ENCODE measurements around the gene PPT2. TPM values are rescaled to one million over a fixed set of nuclear protein-coding genes. Genes with fewer than 3 reads are reported as not detected.

Gene PPT2
- total and polyA plus RNA-seq, 2 of the 13 experiments (the other 11 are each of a cell fraction or from before 2014, with no cell fraction given) = 39.2 to 61.8 TPM

DNA sequence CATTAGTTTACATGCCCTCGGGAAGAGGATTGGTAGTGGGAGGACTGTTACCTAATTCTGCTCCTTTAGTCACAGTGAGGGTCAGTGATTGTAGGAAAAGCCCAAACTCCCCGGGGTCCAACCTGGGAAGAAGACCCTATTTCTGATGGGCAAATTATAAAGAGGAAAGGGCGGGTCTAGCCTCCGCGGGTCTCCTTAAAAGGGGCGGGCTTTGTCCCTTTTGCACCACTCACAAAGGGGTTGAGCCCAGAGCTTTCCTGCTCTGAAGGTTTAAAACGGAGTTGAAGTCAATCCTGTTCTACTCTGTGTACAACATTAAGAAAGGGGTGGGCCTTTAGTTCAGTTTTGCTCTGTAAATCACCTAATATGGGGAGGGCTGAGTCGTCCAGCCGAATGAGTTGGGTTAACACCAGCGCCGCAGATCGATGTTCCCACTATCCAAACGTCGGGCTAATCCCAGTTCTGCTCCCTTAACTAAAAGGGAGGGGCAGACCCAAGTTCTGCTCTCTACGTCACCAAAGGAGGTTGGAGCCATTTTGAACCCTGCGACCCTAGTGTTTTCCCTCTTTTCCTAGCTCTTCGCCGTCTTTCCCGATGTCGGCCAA lies 23.3 kb downstream of the PPT2 start (continued):
- TF ChIP-seq, protein P1, sequence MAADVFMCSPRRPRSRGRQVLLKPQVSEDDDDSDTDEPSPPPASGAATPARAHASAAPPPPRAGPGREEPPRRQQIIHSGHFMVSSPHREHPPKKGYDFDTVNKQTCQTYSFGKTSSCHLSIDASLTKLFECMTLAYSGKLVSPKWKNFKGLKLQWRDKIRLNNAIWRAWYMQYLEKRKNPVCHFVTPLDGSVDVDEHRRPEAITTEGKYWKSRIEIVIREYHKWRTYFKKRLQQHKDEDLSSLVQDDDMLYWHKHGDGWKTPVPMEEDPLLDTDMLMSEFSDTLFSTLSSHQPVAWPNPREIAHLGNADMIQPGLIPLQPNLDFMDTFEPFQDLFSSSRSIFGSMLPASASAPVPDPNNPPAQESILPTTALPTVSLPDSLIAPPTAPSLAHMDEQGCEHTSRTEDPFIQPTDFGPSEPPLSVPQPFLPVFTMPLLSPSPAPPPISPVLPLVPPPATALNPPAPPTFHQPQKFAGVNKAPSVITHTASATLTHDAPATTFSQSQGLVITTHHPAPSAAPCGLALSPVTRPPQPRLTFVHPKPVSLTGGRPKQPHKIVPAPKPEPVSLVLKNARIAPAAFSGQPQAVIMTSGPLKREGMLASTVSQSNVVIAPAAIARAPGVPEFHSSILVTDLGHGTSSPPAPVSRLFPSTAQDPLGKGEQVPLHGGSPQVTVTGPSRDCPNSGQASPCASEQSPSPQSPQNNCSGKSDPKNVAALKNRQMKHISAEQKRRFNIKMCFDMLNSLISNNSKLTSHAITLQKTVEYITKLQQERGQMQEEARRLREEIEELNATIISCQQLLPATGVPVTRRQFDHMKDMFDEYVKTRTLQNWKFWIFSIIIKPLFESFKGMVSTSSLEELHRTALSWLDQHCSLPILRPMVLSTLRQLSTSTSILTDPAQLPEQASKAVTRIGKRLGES (CRISPR knock-in tag; IDR thresholded peaks at IDR 0.05; ENCODE audit: borderline replicate concordance) = no peak
- TF ChIP-seq NR2F6 (IDR thresholded peaks at IDR 0.05) (0 out of 2 replicates have a peak, but pooled peaks have one; percentile 18), NR2F6 (CRISPR knock-in tag; IDR thresholded peaks at IDR 0.05) (peak; percentile 51; the same call in 1 of the 2 replicates), ZNF577 (CRISPR knock-in tag; IDR thresholded peaks at IDR 0.05; ENCODE audit: borderline replicate concordance, low read depth) (peak; percentile 76; the same call in 1 of the 2 replicates), ZFY (CRISPR knock-in tag; IDR thresholded peaks at IDR 0.05) (no peak), ZMAT3 (CRISPR knock-in tag; conservative IDR thresholded peaks at IDR 0.05) (no peak; the same call in 1 of the 2 replicates), DRAP1 (CRISPR knock-in tag; IDR thresholded peaks at IDR 0.05) (peak; percentile 66), FLYWCH1 (CRISPR knock-in tag; IDR thresholded peaks at IDR 0.05) (no peak), MBNL3 (CRISPR knock-in tag; conservative IDR thresholded peaks at IDR 0.05) (no peak), ZBTB20 (CRISPR knock-in tag; IDR thresholded peaks at IDR 0.05; ENCODE audit: borderline replicate concordance, low read depth) (peak; percentile 52; the same call in 1 of the 2 replicates), KDM3A (CRISPR knock-in tag; IDR thresholded peaks at IDR 0.05; ENCODE audit: low read depth) (peak; percentile 67; the same call in 1 of the 2 replicates), NFKB2 (CRISPR knock-in tag; IDR thresholded peaks at IDR 0.05; ENCODE audit: borderline replicate concordance) (no peak), PCBP1 (IDR thresholded peaks at IDR 0.05; ENCODE audit: borderline replicate concordance, low read depth, low read length) (no peak), ZNF17 (CRISPR knock-in tag; IDR thresholded peaks at IDR 0.05) (no peak), CBX1 (IDR thresholded peaks at IDR 0.05; ENCODE audit: low read depth) (no peak), FOSL1 (CRISPR knock-in tag; IDR thresholded peaks at IDR 0.05; ENCODE audit: borderline replicate concordance) (no peak), NPAS2 (CRISPR knock-in tag; IDR thresholded peaks at IDR 0.05; ENCODE audit: borderline replicate concordance) (no peak), SP140L (CRISPR knock-in tag; IDR thresholded peaks at IDR 0.05; ENCODE audit: borderline replicate concordance) (no peak), TRIM22 (IDR thresholded peaks at IDR 0.05) (no peak), BORCS8-MEF2B (CRISPR knock-in tag; IDR thresholded peaks at IDR 0.05) (peak; percentile 63; the same call in 1 of the 2 replicates), ZNF296 (CRISPR knock-in tag; conservative IDR thresholded peaks at IDR 0.05) (no peak), NFIC (IDR thresholded peaks at IDR 0.05; ENCODE audit: low read length) (peak; percentile 66; the same call in 1 of the 2 replicates), ZNF660 (CRISPR knock-in tag; IDR thresholded peaks at IDR 0.05; ENCODE audit: borderline replicate concordance, low read depth) (no peak), MAZ (IDR thresholded peaks at IDR 0.05; ENCODE audit: borderline replicate concordance, low read depth, low read length) (no peak), MAZ (CRISPR knock-in tag; IDR thresholded peaks at IDR 0.05; ENCODE audit: low read depth) (peak; percentile 85; the same call in 1 of the 2 replicates)
- TF ChIP-seq, protein P2, sequence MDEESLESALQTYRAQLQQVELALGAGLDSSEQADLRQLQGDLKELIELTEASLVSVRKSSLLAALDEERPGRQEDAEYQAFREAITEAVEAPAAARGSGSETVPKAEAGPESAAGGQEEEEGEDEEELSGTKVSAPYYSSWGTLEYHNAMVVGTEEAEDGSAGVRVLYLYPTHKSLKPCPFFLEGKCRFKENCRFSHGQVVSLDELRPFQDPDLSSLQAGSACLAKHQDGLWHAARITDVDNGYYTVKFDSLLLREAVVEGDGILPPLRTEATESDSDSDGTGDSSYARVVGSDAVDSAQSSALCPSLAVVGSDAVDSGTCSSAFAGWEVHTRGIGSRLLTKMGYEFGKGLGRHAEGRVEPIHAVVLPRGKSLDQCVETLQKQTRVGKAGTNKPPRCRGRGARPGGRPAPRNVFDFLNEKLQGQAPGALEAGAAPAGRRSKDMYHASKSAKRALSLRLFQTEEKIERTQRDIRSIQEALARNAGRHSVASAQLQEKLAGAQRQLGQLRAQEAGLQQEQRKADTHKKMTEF (CRISPR knock-in tag; IDR thresholded peaks at IDR 0.05) = peak; percentile 29
